Vagina (tissue), 2 donors: ENCODE data around the gene TNFSF9. TPM values are rescaled to one million over a fixed set of nuclear protein-coding genes. Genes with fewer than 3 reads are reported as not detected.
"Not testable (repeated sequence)": the region's sequence is repeated elsewhere in the genome, so short reads cannot be mapped to it uniquely, and the experiment has no call there.

Source experiments
- DNase-seq, 2 donors: peaks; one replicate each; pipeline ENCODE4 v3.0.0-alpha.2; 2017; ENCODE audit errors: extremely low spot score in 2 of 2
- H3K27ac ChIP-seq: fragments of 200-600 bp; sonication (generic); one replicate; pipeline ENCODE4 v1.5.1; 2019
- H3K27me3 ChIP-seq: fragments of 200-600 bp; sonication (generic); one replicate; pipeline ENCODE4 v1.5.1; 2019
- H3K36me3 ChIP-seq, 2 donors: fragments of 200-600 bp; sonication (generic); one replicate each; pipeline ENCODE4 v1.5.1; 2017 to 2019
- H3K4me1 ChIP-seq: fragments of 200-600 bp; sonication (generic); one replicate; pipeline ENCODE4 v1.5.1; 2019
- H3K4me3 ChIP-seq, 2 donors: fragments of 200-600 bp; sonication (generic); 1 replicate in 1 of 2; 2 replicates in 1 of 2; pipeline ENCODE4 v1.5.1; 2016 to 2019
- H3K9me3 ChIP-seq: fragments of 200-600 bp; sonication (generic); one replicate; pipeline ENCODE4 v1.5.1; 2019
- CTCF ChIP-seq, 3 experiments: fragments of 450-650 bp in 2 of 3; fragments of 200-600 bp in 1 of 3; sonication (generic) in 1 of 3; IDR thresholded peaks; one replicate each; pipeline ENCODE4 v1.5.1; 2017 to 2019; ENCODE audit warnings: antibody characterized with exemption in 3 of 3, mild to moderate bottlenecking in 2 of 3, moderate library complexity in 2 of 3
- POLR2A ChIP-seq, 2 donors: fragments of 450-650 bp; IDR thresholded peaks; one replicate each; pipeline ENCODE4 v1.6.1; 2017; ENCODE audit warnings: antibody characterized with exemption in 2 of 2, mild to moderate bottlenecking in 2 of 2, moderate library complexity in 2 of 2
- POLR2AphosphoS5 ChIP-seq, 2 donors: sonication (generic); formaldehyde crosslinking; IDR thresholded peaks; one replicate each; pipeline ENCODE4 v1.9.0; 2017; ENCODE audit warnings: antibody characterized with exemption in 2 of 2, mild to moderate bottlenecking in 2 of 2, low read depth in 1 of 2; ENCODE audit not compliant: insufficient read depth in 1 of 2
- intact Hi-C: fragments of 100-400 bp; cut with DNase I; formaldehyde crosslinking; loops from one replicate; pipeline ENCODE4 v1.15.1; 2023
- total RNA-seq: library from RNA; depleted of rRNA; stranded (reverse); fragments of >200 nt; gene quantifications from one replicate; pipeline ENCODE4 v1.2.3, GENCODE V29; 2016

Gene TNFSF9
- total RNA-seq, 1 donor from 2014 or later, result 7.9 TPM

GRCh38 chr19:6551607-6552450 lies 21.0 kb downstream of the TNFSF9 start:
- intact Hi-C loops, result no loop called here
- H3K4me3 ChIP-seq, result no peak overlapping the region

GRCh38 chr19:6556043-6556449 lies 25.2 kb downstream of the TNFSF9 start:
- DNase-seq, result no peak
- Histone ChIP-seq H3K4me1 (peaks cover 7% of the 10 kb centered on the region), H3K27me3 (no peaks in the 10 kb centered on the region), H3K27ac (no peak overlapping the region), H3K9me3 (no peaks in the 10 kb centered on the region), H3K36me3 (no peaks in the 10 kb centered on the region), H3K4me3 (no peak overlapping the region)
- intact Hi-C loops, result no loop called here
- TF ChIP-seq CTCF (IDR thresholded peaks at IDR 0.05), result no peak
- TF ChIP-seq POLR2A (IDR thresholded peaks at IDR 0.05), result no peak
- TF ChIP-seq POLR2AphosphoS5 (IDR thresholded peaks at IDR 0.05; ENCODE audit: insufficient read depth in 1 of 2, low read depth in 1 of 2), result no peak

More at GRCh38 chr19:6551607-6552450, 21.0 kb downstream of the TNFSF9 start:
- TF ChIP-seq POLR2AphosphoS5 (IDR thresholded peaks at IDR 0.05; ENCODE audit: insufficient read depth in 1 of 2, low read depth in 1 of 2) (no peak), CTCF (IDR thresholded peaks at IDR 0.05) (no peak), POLR2A (IDR thresholded peaks at IDR 0.05) (no peak)
- H3K4me1 ChIP-seq, result peaks cover 7% of the 10 kb centered on the region
- DNase-seq, result no peak
- no peaks in the 10 kb centered on the region for H3K27me3 ChIP-seq
- no peak overlapping the region for H3K27ac ChIP-seq
- H3K36me3 ChIP-seq, result no peaks in the 10 kb centered on the region
- H3K9me3 ChIP-seq, result no peaks in the 10 kb centered on the region

DNA sequence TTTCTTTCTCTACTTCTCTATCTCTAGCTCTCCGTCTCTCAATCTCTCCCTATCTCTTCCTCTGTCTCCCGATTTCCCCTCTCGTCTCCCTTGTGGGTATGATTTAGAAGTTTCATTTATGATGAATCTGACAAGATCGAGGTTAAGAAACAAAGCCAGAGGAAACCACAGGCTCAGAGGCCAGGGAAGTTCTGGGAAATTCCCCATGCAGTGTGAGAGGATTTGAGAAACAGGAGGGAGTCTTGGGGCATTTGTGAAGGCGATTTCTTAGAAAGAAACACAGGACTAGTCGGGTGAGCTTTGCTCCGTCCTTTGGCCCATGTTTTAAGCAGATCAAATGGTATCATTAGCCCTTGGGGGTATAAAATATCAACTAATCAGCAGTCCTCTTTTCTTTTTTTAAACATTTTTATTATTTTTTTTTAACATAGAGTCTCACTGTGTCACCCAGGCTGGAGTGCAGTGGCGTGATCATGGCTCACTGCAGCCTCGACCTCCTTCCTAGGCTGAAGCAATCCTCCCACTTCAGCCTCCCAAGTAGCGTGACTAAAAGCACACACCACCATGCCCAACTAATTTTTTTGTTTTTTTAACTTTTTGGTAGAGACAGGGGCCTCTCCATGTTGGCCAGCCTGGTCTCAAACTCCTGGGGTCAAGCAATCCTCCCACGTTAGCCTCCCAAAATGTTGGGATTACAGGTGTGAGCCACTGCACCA lies 25.8 kb downstream of the TNFSF9 start:
- no peak overlapping the region for H3K4me3 ChIP-seq
- no peak overlapping the region for H3K27ac ChIP-seq
- DNase-seq, result no peak
- no peaks in the 10 kb centered on the region for H3K36me3 ChIP-seq
- H3K4me1 ChIP-seq, result peaks cover 6% of the 10 kb centered on the region
- intact Hi-C loops, result no loop called here
- TF ChIP-seq POLR2AphosphoS5 (IDR thresholded peaks at IDR 0.05; ENCODE audit: insufficient read depth in 1 of 2, low read depth in 1 of 2) (no peak), POLR2A (IDR thresholded peaks at IDR 0.05) (no peak), CTCF (IDR thresholded peaks at IDR 0.05) (no peak)
- no peaks in the 10 kb centered on the region for H3K27me3 ChIP-seq
- no peaks in the 10 kb centered on the region for H3K9me3 ChIP-seq

GRCh38 chr19:6562437-6562836 lies 31.6 kb downstream of the TNFSF9 start:
- intact Hi-C loops, H3K4me3 ChIP-seq, H3K27ac ChIP-seq, DNase-seq, H3K4me1 ChIP-seq, H3K36me3 ChIP-seq, H3K27me3 ChIP-seq, H3K9me3 ChIP-seq: not testable (repeated sequence)

DNA sequence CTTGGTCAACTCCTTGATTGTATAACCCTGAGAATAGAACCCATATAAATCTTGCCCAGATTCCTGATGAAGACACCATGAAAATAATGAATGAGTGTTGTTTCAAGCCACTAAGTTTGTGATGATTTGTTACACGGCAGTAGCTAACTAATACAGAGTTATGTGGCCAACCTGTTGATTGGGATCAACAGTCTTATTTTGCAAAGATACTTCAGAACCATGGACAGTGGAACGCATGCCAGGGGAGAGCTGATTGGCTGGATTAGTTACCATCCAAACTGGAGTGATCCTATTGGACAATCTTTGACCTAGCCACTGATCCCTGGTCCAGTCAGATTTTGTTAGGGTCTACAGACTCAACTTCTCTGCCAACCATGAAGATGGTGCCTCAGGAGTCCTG lies 33.6 kb downstream of the TNFSF9 start:
- no peak overlapping the region for H3K4me3 ChIP-seq
- H3K27me3 ChIP-seq, result no peaks in the 10 kb centered on the region
- TF ChIP-seq CTCF (IDR thresholded peaks at IDR 0.05) (no peak), POLR2A (IDR thresholded peaks at IDR 0.05) (no peak), POLR2AphosphoS5 (IDR thresholded peaks at IDR 0.05; ENCODE audit: insufficient read depth in 1 of 2, low read depth in 1 of 2) (no peak)
- no peak for DNase-seq
- no peaks in the 10 kb centered on the region for H3K36me3 ChIP-seq
- H3K4me1 ChIP-seq, result no peaks in the 10 kb centered on the region
- intact Hi-C loops, result no loop called here
- no peak overlapping the region for H3K27ac ChIP-seq
- H3K9me3 ChIP-seq, result no peaks in the 10 kb centered on the region

- H3K4me3 ChIP-seq, H3K36me3 ChIP-seq, DNase-seq, H3K27ac ChIP-seq, H3K4me1 ChIP-seq, H3K9me3 ChIP-seq, intact Hi-C loops, H3K27me3 ChIP-seq: not testable (repeated sequence)
Observed at GRCh38 chr19:6566727-6567126, 35.9 kb downstream of the TNFSF9 start.
